Activated T-cell treated with anti-CD3 and anti-CD28 coated beads, Interleukin-2, amount 50 U/mL, for 72 hours (primary cell): ENCODE data around the gene COBL. TPM values are rescaled to one million over a fixed set of nuclear protein-coding genes. Genes with fewer than 3 reads are reported as not detected.

Experiments used
- ATAC-seq, 2 donors: fragments of 150-1000 bp; cut with Tn5 transposase; replicated peaks in 1 of 2; 2 replicates each; pipeline ENCODE4 v1.10.0; 2021; ENCODE audit warnings: moderate library complexity in 2 of 2, mild to moderate bottlenecking in 1 of 2
- DNase-seq, 2 donors: peaks; one replicate each; pipeline ENCODE4 v3.0.0; 2021 to 2022; ENCODE audit warnings: mixed read lengths in 1 of 2
- H3K27ac Mint-ChIP-seq: one replicate; pipeline ENCODE4 v1.8.0; 2022; ENCODE audit warnings: mild to moderate bottlenecking, moderate library complexity, mixed read lengths
- H3K27me3 Mint-ChIP-seq: one replicate; pipeline ENCODE4 v1.8.0; 2022; ENCODE audit warnings: low read depth, mixed read lengths
- H3K36me3 Mint-ChIP-seq, 2 donors: one replicate each; pipeline ENCODE4 v1.8.0; 2022; ENCODE audit warnings: mixed read lengths in 2 of 2, mild to moderate bottlenecking in 1 of 2; ENCODE audit not compliant: insufficient read depth in 2 of 2
- H3K4me1 Mint-ChIP-seq: one replicate; pipeline ENCODE4 v1.8.0; 2022; ENCODE audit warnings: low read depth, mixed read lengths
- H3K4me3 Mint-ChIP-seq, 2 donors: one replicate each; pipeline ENCODE4 v1.8.0; 2022; ENCODE audit warnings: mild to moderate bottlenecking in 2 of 2, mixed read lengths in 2 of 2, moderate library complexity in 2 of 2
- H3K9me3 Mint-ChIP-seq, 2 donors: one replicate each; pipeline ENCODE4 v1.8.0; 2022; ENCODE audit warnings: mixed read lengths in 2 of 2
- total RNA-seq, 2 donors: library from RNA; stranded (reverse); gene quantifications; one replicate each; pipeline ENCODE4 v1.2.3, GENCODE V29; 2022

Gene COBL
- total RNA-seq, 2 donors from 2014 or later, result not detected

DNA sequence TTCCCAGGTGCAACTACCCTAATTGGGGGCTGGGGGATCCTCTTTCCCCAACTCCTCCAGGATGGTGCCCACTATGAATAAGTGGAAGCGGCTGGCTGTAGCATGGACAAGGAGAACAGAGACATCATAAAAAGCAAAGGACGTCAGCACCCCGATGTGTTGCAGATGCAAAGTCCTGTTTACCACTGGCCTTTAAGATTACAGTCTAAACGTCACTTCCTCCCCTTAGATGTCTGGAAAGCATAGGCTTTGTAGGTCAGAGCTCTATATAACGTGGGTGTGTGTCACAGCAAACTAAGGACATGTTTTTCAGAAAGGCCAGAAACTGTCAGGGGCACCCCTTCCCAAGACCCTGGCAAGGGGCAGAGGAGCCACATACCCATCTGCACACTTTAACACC, 7.9 kb downstream of the COBL start:
- ATAC-seq, result no peak
- Mint-ChIP-seq H3K4me1 (no peaks in the 10 kb centered on the region), H3K9me3 (no peaks in the 10 kb centered on the region), H3K27ac (no peak overlapping the region), H3K27me3 (peaks cover 9% of the 10 kb centered on the region), H3K36me3 (no peaks in the 10 kb centered on the region), H3K4me3 (no peak overlapping the region)
- DNase-seq, result no peak

DNA sequence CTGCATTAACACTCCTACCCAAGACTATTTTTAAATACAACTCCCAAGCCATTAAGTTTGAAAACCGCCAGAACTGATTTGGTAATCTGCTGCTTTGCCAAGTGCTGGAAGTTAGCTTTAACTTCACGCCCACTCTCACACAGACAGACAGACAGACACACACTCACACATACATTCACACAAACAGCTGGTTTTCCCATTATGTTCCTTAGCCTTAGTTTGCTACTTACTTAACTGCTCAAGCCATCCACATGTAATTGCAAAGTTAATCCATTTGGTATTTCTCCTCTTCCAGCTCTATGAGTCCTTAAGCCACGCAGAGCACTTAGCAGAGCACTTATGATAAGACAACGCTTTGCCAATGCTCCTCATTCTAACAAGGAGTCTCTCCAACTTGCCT, 8.3 kb downstream of the COBL start:
- Mint-ChIP-seq H3K4me1 (no peaks in the 10 kb centered on the region), H3K27ac (no peak overlapping the region), H3K9me3 (no peaks in the 10 kb centered on the region), H3K36me3 (no peaks in the 10 kb centered on the region), H3K27me3 (peaks cover 6% of the 10 kb centered on the region), H3K4me3 (no peak overlapping the region)
- ATAC-seq (no peak), DNase-seq (no peak)

DNA sequence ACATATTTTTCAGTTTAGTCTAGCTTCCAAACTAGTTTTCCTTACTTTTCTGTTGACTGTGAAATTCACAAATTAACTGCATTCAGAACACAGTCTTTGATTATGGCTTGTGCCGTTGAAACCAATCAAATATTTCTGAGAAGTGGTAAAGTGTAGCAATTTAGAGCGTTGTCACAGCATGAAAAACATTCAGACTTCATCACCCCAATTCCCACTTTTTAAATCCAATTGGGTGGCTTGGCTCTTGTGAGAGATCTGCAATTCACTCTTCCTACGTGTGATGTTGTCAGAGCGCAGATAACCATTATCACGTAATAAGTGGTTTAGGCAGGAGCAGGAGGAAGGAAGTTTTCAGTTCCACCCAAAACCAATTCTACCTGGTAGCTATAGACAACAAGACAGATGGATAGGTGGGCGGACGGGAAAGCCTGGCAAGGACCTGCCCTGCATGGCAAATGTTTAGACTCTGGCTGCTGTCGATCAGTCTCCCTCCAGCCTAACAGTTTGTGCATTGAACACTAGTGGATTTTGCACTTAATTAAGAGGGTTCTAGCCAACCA, 8.9 kb downstream of the COBL start:
- DNase-seq (no peak), ATAC-seq (no peak)
- H3K9me3 Mint-ChIP-seq, result no peaks in the 10 kb centered on the region
- H3K4me3 Mint-ChIP-seq, result no peak overlapping the region
- peaks cover 6% of the 10 kb centered on the region for H3K27me3 Mint-ChIP-seq
- H3K27ac Mint-ChIP-seq, result no peak overlapping the region
- H3K36me3 Mint-ChIP-seq, result no peaks in the 10 kb centered on the region
- H3K4me1 Mint-ChIP-seq, result no peaks in the 10 kb centered on the region

DNA sequence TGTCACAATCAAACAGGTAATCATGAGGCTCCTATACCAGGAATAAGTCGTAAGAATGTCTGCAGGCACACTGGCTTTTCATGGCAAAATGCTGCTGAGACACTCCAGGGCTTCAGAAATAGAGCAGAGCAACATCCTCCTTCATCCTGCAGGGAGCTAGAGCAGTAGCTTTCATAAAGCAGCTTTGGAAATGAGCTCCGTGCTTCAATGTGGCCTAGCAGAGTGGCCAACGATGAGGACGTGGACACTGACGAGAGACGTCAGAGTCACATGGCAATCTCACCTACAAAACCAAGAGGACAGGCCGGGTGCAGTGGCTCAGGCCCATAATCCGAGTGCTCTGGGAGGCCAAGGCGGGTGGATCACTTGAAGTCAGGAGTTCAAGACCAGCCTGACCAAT, 9.8 kb downstream of the COBL start:
- H3K27ac Mint-ChIP-seq, result no peak overlapping the region
- peaks cover 6% of the 10 kb centered on the region for H3K27me3 Mint-ChIP-seq
- no peak overlapping the region for H3K4me3 Mint-ChIP-seq
- H3K4me1 Mint-ChIP-seq, result no peaks in the 10 kb centered on the region
- no peaks in the 10 kb centered on the region for H3K9me3 Mint-ChIP-seq
- H3K36me3 Mint-ChIP-seq, result no peaks in the 10 kb centered on the region
- ATAC-seq (no peak), DNase-seq (no peak)

DNA sequence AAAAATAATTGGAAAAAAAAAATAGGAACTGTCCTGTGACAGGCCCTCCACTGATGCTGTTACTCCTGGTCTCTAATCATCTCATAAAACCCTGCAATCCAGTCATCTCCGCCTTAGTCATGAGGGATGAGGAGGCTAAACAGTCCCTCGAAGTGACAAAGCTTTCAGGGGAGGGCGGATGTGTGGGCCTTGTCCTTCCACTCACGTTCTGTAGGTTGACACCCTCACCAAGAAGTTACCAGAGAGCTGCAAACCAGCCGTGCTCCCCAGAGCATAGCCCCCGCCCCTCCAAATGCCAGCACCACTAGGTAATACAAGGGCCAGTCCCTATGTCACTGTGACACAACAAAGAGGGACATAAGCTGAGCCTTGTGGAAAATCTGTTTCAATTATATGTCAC, 11.9 kb downstream of the COBL start:
- Mint-ChIP-seq H3K36me3 (no peaks in the 10 kb centered on the region), H3K27ac (no peak overlapping the region), H3K4me3 (no peak overlapping the region), H3K27me3 (peaks cover 6% of the 10 kb centered on the region), H3K4me1 (no peaks in the 10 kb centered on the region), H3K9me3 (no peaks in the 10 kb centered on the region)
- ATAC-seq (no peak), DNase-seq (no peak)

DNA sequence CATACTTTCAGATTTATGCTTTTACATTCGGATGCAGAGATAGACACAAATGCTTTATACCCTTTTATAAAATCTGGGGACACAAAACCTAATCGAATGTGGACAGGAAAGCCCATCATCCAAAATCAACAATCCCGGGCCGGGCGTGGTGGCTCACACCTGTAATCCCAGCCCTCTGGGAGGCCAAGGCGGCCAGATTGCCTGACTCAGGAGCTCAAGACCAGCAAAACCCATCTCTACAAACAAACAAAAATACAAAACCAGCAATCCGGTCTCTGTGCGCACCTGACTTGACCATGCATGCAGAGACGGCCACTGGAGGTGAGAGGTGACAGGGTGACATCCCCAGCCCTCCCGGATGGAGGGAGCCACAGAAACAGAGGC, 13.5 kb downstream of the COBL start:
- Mint-ChIP-seq H3K9me3 (no peaks in the 10 kb centered on the region), H3K27ac (no peak overlapping the region), H3K36me3 (no peaks in the 10 kb centered on the region), H3K4me3 (no peak overlapping the region), H3K4me1 (no peaks in the 10 kb centered on the region), H3K27me3 (no peaks in the 10 kb centered on the region)
- ATAC-seq (no peak), DNase-seq (no peak)

DNA sequence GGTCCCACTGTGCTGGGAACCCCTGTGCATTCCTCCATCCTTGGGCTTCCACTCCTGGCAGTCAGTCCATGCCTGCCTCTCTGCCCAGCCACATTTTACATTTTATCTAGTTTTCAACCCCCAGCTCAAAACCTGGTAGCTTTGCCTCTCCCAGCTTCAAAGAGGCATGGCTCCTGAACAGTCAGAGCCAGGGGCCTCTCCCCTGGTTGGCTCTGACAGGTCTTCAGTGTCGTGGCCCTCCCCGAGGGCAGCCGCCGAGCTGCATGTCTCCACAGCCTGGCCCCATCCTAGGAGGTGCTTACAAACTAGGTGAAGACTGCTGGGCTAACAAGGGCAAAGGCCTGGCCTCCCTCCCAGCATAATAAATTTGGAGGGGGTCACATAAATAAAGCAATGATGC, 14.8 kb downstream of the COBL start:
- Mint-ChIP-seq H3K4me3 (no peak overlapping the region), H3K36me3 (no peaks in the 10 kb centered on the region), H3K4me1 (no peaks in the 10 kb centered on the region), H3K9me3 (no peaks in the 10 kb centered on the region), H3K27me3 (no peaks in the 10 kb centered on the region), H3K27ac (no peak overlapping the region)
- ATAC-seq (no peak), DNase-seq (no peak)

DNA sequence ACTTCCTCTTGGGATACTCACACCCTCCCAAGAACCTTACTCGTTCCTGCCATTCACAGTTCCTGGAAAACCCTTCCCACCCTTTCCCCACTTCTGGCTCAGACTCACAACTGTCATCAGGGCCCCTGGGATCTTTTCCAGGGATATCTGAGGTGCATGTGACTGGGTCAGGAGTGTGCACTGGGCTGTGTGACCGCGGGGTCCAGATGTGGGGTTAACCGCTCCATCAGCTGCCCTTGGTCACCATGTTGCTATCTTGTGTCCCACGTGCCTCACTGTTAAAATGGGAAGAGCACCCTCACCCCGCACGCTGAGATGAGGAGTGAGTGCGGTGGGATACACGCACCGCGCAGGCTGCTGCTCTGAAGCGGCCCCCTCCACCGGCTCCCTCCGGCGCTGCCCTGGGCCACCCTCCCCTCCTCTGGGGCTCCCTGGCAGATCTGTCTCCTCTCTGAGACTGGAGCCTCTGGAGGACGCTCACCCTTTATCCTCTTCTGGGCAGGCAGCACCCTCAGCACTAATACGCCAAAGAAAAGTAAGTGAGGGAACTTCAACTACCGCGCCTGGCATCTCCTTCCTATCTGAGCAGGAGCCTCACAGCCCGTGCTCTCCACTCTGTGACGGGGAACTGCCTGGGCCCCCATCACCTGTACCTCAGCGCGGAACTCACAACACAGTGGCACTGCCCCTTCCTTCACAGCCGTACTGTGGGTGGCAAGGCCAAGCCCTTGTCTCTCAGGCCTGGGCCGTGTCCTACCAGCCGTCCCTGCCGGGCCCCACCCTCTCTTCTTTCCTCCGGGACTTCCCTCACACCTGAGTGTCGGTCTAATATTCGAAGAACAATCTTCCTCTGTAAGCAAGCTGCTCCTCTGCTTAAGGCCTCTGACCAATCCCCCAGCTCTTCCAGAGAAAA, 15.6 kb downstream of the COBL start:
- Mint-ChIP-seq H3K9me3 (no peaks in the 10 kb centered on the region), H3K4me3 (no peak overlapping the region), H3K4me1 (no peaks in the 10 kb centered on the region), H3K27ac (no peak overlapping the region), H3K27me3 (no peaks in the 10 kb centered on the region), H3K36me3 (no peaks in the 10 kb centered on the region)
- no peak for ATAC-seq
- DNase-seq, result no peak

DNA sequence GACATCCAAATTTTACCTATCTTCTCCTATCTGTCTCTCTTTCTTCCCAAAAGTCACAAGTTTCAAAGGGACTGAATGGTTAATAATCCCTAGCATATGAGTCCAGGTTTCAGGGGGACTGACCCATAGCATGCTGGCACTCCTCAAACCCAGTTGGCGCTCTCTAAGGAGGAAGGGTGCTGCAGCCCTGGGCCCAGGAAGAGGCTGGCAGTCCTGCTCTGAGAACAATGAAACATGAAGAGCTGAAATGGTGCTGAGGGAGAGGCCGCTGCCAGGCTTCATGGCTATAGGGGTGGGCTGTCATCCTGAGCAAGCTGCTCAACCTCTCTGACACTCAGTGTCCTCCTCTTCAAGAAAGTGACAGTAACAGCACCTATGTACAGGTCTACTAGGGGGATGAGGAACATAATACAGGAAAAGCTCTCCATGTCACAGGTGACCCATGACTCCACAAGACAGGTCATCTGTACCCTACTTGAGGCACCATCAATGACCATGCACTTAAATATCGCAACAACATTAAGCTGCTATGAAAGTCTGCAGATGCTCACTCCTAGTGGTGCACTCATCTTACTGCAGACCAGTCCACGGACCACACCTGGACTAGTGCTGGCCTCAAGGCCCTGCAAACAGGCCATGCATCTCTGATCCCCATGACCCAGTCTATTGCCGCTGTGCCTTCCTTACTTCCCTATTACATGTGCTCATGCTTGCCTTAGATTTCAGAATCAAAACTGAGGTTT, 17.0 kb downstream of the COBL start:
- Mint-ChIP-seq H3K27ac (no peak overlapping the region), H3K36me3 (no peaks in the 10 kb centered on the region), H3K9me3 (no peaks in the 10 kb centered on the region), H3K4me1 (no peaks in the 10 kb centered on the region), H3K27me3 (no peaks in the 10 kb centered on the region), H3K4me3 (no peak overlapping the region)
- DNase-seq (no peak), ATAC-seq (no peak)

DNA sequence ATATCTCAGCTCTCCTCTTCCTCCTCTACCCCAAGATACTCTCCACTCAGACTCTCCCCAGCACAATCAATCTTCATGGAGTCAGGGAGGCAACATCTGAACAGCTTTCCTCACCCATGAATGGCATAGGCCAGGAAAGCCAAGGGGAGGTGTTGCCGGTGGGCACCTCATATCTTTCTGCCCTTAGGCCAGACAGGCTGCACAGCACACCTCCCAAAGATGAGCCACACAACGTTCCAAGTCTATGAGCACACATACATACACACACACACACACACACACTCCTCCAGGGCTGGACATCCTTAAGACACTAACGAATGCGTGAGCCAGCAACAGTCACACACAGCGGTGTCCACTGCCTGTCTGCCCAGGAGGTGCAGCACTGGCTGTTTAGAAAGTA, 17.7 kb downstream of the COBL start:
- H3K4me3 Mint-ChIP-seq, result no peak overlapping the region
- H3K27me3 Mint-ChIP-seq, result no peaks in the 10 kb centered on the region
- H3K36me3 Mint-ChIP-seq, result no peaks in the 10 kb centered on the region
- no peaks in the 10 kb centered on the region for H3K4me1 Mint-ChIP-seq
- H3K9me3 Mint-ChIP-seq, result no peaks in the 10 kb centered on the region
- no peak for DNase-seq
- ATAC-seq, result no peak
- H3K27ac Mint-ChIP-seq, result no peak overlapping the region

DNA sequence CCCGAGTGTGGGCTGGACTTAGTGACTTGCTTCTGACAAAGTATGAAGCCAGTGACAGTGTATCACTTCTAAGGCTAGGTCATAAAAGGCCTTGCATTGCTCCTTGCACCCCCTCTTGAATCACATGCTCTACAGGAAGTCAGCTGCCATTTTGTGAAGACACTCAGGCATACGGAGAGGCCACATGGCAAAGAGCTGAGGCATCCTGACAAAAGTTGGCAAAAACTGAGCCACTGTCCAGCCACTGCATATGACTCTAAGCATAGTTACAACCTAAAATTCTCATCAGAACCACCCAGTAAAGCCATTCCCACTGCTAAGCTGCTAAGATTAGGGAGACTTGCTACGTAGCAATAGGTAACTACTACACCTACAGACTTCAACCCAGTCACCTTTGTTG, 18.6 kb downstream of the COBL start:
- no peak overlapping the region for H3K27ac Mint-ChIP-seq
- no peaks in the 10 kb centered on the region for H3K9me3 Mint-ChIP-seq
- no peak overlapping the region for H3K4me3 Mint-ChIP-seq
- H3K4me1 Mint-ChIP-seq, result no peaks in the 10 kb centered on the region
- DNase-seq, result no peak
- H3K27me3 Mint-ChIP-seq, result no peaks in the 10 kb centered on the region
- no peak for ATAC-seq
- H3K36me3 Mint-ChIP-seq, result no peaks in the 10 kb centered on the region

DNA sequence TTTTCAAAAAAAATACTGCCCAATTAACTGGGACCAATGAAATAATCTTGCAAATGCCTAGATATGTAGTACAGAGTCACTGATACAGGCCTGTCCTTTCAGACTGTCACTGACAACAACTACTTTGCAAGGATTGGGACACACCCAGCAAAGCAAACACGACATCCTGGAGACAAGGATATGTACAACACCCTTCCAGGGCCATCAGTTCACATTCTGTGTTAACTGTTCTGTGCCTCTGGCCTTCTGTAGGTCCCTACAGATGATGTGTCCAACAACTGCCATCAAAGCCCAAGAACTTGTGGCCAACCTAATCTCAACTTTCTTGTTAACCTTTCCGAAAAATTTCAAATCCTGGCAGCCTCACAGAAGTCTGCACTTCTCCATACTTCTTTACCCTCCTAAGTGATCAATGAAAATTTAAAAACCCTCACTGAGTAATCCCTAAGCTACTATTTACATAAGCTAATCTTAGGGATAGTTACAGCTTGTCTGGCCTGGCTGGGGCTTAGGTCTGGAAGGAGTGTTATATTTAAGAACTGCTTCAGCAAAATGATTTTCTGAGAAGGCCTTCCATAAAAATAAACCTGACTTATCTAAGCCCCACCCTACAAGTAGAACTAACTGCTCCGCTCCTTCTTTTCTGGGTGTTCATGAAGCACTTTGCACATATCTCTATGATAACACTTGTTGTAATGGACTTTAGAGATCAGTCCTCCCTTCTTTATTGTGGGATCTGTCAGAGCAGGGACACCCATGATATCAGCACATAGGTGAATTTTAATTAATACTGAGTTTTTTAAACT, 21.0 kb downstream of the COBL start:
- ATAC-seq (no peak), DNase-seq (no peak)
- H3K27ac Mint-ChIP-seq, result no peak overlapping the region
- no peak overlapping the region for H3K4me3 Mint-ChIP-seq
- no peaks in the 10 kb centered on the region for H3K4me1 Mint-ChIP-seq
- H3K9me3 Mint-ChIP-seq, result no peaks in the 10 kb centered on the region
- H3K36me3 Mint-ChIP-seq, result no peaks in the 10 kb centered on the region
- no peaks in the 10 kb centered on the region for H3K27me3 Mint-ChIP-seq

DNA sequence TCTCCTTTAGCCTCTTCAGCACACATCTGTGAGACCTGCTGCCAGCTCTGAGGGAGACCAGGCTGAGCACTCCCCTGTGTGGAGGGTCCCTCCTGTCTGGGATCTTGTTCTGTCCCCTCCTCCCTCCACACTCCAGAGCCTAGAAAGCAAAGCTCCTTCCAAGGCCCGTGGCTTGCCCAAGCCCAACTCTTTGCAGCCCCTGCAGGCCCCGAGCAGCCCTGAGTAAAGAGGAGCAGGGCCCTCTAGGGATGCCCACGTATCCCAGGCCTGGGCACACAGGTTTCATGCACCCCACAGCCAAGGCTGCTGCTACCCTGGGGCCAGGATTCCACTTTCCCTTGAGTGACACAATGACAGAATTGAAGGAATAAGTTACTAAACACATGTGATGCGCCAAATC, 24.0 kb downstream of the COBL start:
- no peak overlapping the region for H3K4me3 Mint-ChIP-seq
- H3K36me3 Mint-ChIP-seq, result no peaks in the 10 kb centered on the region
- ATAC-seq, result no peak

More for the DNA sequence above, 24.0 kb downstream of the COBL start:
- H3K27me3 Mint-ChIP-seq, result peaks cover 6% of the 10 kb centered on the region
- no peaks in the 10 kb centered on the region for H3K4me1 Mint-ChIP-seq
- no peak for DNase-seq
- no peaks in the 10 kb centered on the region for H3K9me3 Mint-ChIP-seq
- no peak overlapping the region for H3K27ac Mint-ChIP-seq
